B cell (primary cell): ENCODE results near the gene CADM1. TPM values are rescaled to one million over a fixed set of nuclear protein-coding genes. Genes with fewer than 3 reads are reported as not detected.

Experiments used
- ATAC-seq: fragments of 200-7000 bp; cut with Tn5 transposase; one replicate; pipeline ENCODE4 v1.10.0; 2021; ENCODE audit warnings: low read depth, mild to moderate bottlenecking, moderate number of reproducible peaks, moderate library complexity
- CTCF ChIA-PET: fragments of 350-600 bp; sonication (Branson Sonifier 250); formaldehyde crosslinking; loops from one replicate; lab custom pipeline; 2021; ENCODE audit warnings: antibody characterized with exemption, inconsistent platforms; lab: Charles Lee
- POLR2A ChIA-PET: fragments of 350-600 bp; sonication (Branson Sonifier 250); formaldehyde crosslinking; loops from one replicate; lab custom pipeline; 2021; ENCODE audit warnings: antibody characterized with exemption; lab: Charles Lee
- DNase-seq: peaks from one replicate; pipeline ENCODE4 v3.0.0; 2013
- H2AFZ ChIP-seq: 2 replicates; pipeline ENCODE4 v1.6.1; 2012; ENCODE audit warnings: mild to moderate bottlenecking, low read depth, low read length; ENCODE audit not compliant: insufficient read depth, poor library complexity, severe bottlenecking
- H3K27ac ChIP-seq, 2 donors: 1 replicate in 1 of 2; 2 replicates in 1 of 2; pipeline ENCODE4 v1.5.1; 2012 to 2013; ENCODE audit warnings: low read length in 2 of 2, mild to moderate bottlenecking in 2 of 2, moderate library complexity in 1 of 2
- H3K27me3 ChIP-seq, 4 experiments: fragments of 200-600 bp in 1 of 4; sonication (generic) in 1 of 4; replicated peaks in 1 of 4; 1 replicate in 2 of 4; 2 replicates in 2 of 4; pipeline versions ENCODE4 v1.6.1 to v1.7.0; 2013 to 2016; ENCODE audit warnings: low read length in 3 of 4, mild to moderate bottlenecking in 2 of 4, mixed read lengths in 1 of 4, moderate library complexity in 1 of 4; ENCODE audit not compliant: insufficient read depth in 4 of 4, control insufficient read depth in 3 of 4; ENCODE audit errors: control extremely low read depth in 1 of 4
- H3K36me3 ChIP-seq, 2 experiments: replicated peaks in 1 of 2; 1 replicate in 1 of 2; 2 replicates in 1 of 2; pipeline versions ENCODE4 v1.6.1 to v1.7.1; 2013; ENCODE audit warnings: low read length in 1 of 2; ENCODE audit not compliant: insufficient read depth in 2 of 2, control insufficient read depth in 1 of 2; ENCODE audit errors: control extremely low read depth in 1 of 2, extremely low read depth in 1 of 2
- H3K4me1 ChIP-seq, 2 donors: fragments of 200-600 bp in 1 of 2; sonication (generic) in 1 of 2; 1 replicate in 1 of 2; 2 replicates in 1 of 2; pipeline versions ENCODE4 v1.5.1 to v1.6.1; 2013 to 2017; ENCODE audit warnings: low read length in 2 of 2; ENCODE audit not compliant: control insufficient read depth in 2 of 2, insufficient read depth in 2 of 2
- H3K4me2 ChIP-seq: replicated peaks from 2 replicates; pipeline ENCODE3; 2012; ENCODE audit warnings: mild to moderate bottlenecking, low read depth, low read length; ENCODE audit not compliant: poor library complexity, severe bottlenecking
- H3K4me3 ChIP-seq, 5 experiments: fragments of 200-600 bp in 1 of 5; sonication (generic) in 1 of 5; 1 replicate in 3 of 5; 2 replicates in 2 of 5; pipeline versions ENCODE4 v1.5.1 to v1.7.0; 2011 to 2016; ENCODE audit warnings: low read length in 4 of 5, mild to moderate bottlenecking in 4 of 5, low read depth in 2 of 5, control low read depth in 1 of 5, moderate library complexity in 1 of 5; ENCODE audit not compliant: insufficient read depth in 1 of 5; ENCODE audit errors: control extremely low read depth in 1 of 5, extremely low read depth in 1 of 5
- H3K79me2 ChIP-seq: fragments of 200-600 bp; sonication (generic); one replicate; pipeline ENCODE4 v1.6.0; 2016; ENCODE audit warnings: low read length; ENCODE audit not compliant: control insufficient read depth, insufficient read depth
- H3K9ac ChIP-seq: fragments of 200-600 bp; sonication (generic); 2 replicates; pipeline ENCODE4 v1.6.1; 2017; ENCODE audit warnings: mild to moderate bottlenecking, low read length, moderate library complexity
- H3K9me3 ChIP-seq, 3 donors: one replicate each; pipeline versions ENCODE4 v1.6.1 to v1.7.1; 2013; ENCODE audit warnings: low read length in 2 of 3; ENCODE audit not compliant: control insufficient read depth in 2 of 3, insufficient read depth in 1 of 3; ENCODE audit errors: control extremely low read depth in 1 of 3
- H4K20me1 ChIP-seq: 2 replicates; pipeline ENCODE4 v1.6.0; 2012; ENCODE audit warnings: mild to moderate bottlenecking, low read length; ENCODE audit not compliant: insufficient read depth, control insufficient read depth, poor library complexity, severe bottlenecking
- H3K27ac Mint-ChIP-seq: one replicate; pipeline ENCODE4 v1.8.0; 2021; ENCODE audit warnings: mixed read lengths
- H3K27me3 Mint-ChIP-seq: one replicate; pipeline ENCODE4 v1.8.0; 2021; ENCODE audit warnings: mixed read lengths
- H3K4me1 Mint-ChIP-seq: one replicate; pipeline ENCODE4 v1.8.0; 2021; ENCODE audit warnings: mixed read lengths
- H3K4me3 Mint-ChIP-seq: one replicate; pipeline ENCODE4 v1.8.0; 2021; ENCODE audit warnings: mixed read lengths
- H3K9me3 Mint-ChIP-seq: one replicate; pipeline ENCODE4 v1.8.0; 2022; ENCODE audit warnings: mixed read lengths; ENCODE audit not compliant: insufficient read depth
- CTCF ChIP-seq: fragments of 200-600 bp; IDR thresholded peaks from one replicate; pipeline ENCODE4 v1.8.0; 2022; ENCODE audit warnings: antibody characterized with exemption, mild to moderate bottlenecking
- EZH2 ChIP-seq: IDR thresholded peaks from 2 replicates; pipeline ENCODE4 v1.6.1; 2012; ENCODE audit warnings: borderline replicate concordance, low read depth, mild to moderate bottlenecking, moderate library complexity, low read length; ENCODE audit not compliant: insufficient read depth, poor library complexity, severe bottlenecking
- WGBS: methylation state at CpG from one replicate; pipeline ENCODE4 v1.1.5; 2013; ENCODE audit warnings: missing lambda C conversion rate; ENCODE audit not compliant: insufficient coverage; 5-methylcytosine and 5-hydroxymethylcytosine counted together
- intact Hi-C: fragments of 100-400 bp; cut with micrococcal nuclease; formaldehyde crosslinking; loops from one replicate; pipeline ENCODE4 v1.10.0; 2022
- polyA plus RNA-seq: library from polyadenylated mRNA; depleted of rRNA; stranded (reverse); fragments of >200 nt; gene quantifications from 2 replicates; pipeline ENCODE4 v1.2.3, GENCODE V29; 2012
- total RNA-seq, 2 donors: library from RNA; stranded (reverse); fragments of 120-200 nt in 1 of 2; gene quantifications; 1 replicate in 1 of 2; 2 replicates in 1 of 2; pipeline versions ENCODE4 v1.2.3 to v1.2.4, GENCODE V29; 2013 to 2022

CADM1 gene
- total and polyA plus RNA-seq, 2 donors (not counting 1 experiment from before 2014, with no cell fraction given) = 0.43 to 0.49 TPM

GRCh38 chr11:115237578-115237977 is 266.6 kb downstream of the CADM1 start:
- Mint-ChIP-seq H3K9me3 (no peaks in the 10 kb centered on the region), H3K27me3 (no peaks in the 10 kb centered on the region), H3K27ac (no peak overlapping the region), H3K4me3 (no peak overlapping the region), H3K4me1 (no peaks in the 10 kb centered on the region)
- no peaks in the 10 kb centered on the region for H3K36me3 ChIP-seq
- 100% methylated on average over 1 of the region's 3 CpGs for WGBS
- no peak overlapping the region for H3K27ac ChIP-seq
- intact Hi-C loops = no loop called here
- DNase-seq = no peak
- H4K20me1 ChIP-seq = no peaks in the 10 kb centered on the region
- no peak overlapping the region for H2AFZ ChIP-seq
- no peak for ATAC-seq
- H3K9me3 ChIP-seq = no peaks in the 10 kb centered on the region
- H3K27me3 ChIP-seq = no peaks in the 10 kb centered on the region
- H3K9ac ChIP-seq = no peak overlapping the region
- H3K4me2 ChIP-seq = no peak overlapping the region
- no peaks in the 10 kb centered on the region for H3K79me2 ChIP-seq
- ChIA-PET CTCF (no interaction called here), POLR2A (no interaction called here)
- H3K4me1 ChIP-seq = no peaks in the 10 kb centered on the region
- TF ChIP-seq CTCF (no peak), EZH2 (no peak)
- no peak overlapping the region for H3K4me3 ChIP-seq

GRCh38 chr11:115234794-115235193 is 269.4 kb downstream of the CADM1 start:
- Mint-ChIP-seq H3K9me3 (no peaks in the 10 kb centered on the region), H3K27me3 (peaks cover 3% of the 10 kb centered on the region), H3K4me3 (no peak overlapping the region), H3K27ac (no peak overlapping the region), H3K4me1 (no peaks in the 10 kb centered on the region)
- ChIA-PET POLR2A (no interaction called here), CTCF (interaction anchor here (0.7 kb wide), 1 partner anchor 11 kb away, joined by 3 read pairs; no protein-coding TSS in a partner anchor)
- no peaks in the 10 kb centered on the region for H3K27me3 ChIP-seq
- no peaks in the 10 kb centered on the region for H3K9me3 ChIP-seq
- intact Hi-C loops = no loop called here
- H3K9ac ChIP-seq = no peak overlapping the region
- 100% methylated on average over 2 of the region's 4 CpGs for WGBS
- no peaks in the 10 kb centered on the region for H4K20me1 ChIP-seq
- no peak overlapping the region for H3K4me3 ChIP-seq
- ATAC-seq (no peak), DNase-seq (no peak)
- no peak overlapping the region for H2AFZ ChIP-seq
- no peak overlapping the region for H3K4me2 ChIP-seq
- no peaks in the 10 kb centered on the region for H3K36me3 ChIP-seq
- no peak for TF ChIP-seq CTCF
- TF ChIP-seq EZH2 = no peak
- H3K79me2 ChIP-seq = no peaks in the 10 kb centered on the region
- no peaks in the 10 kb centered on the region for H3K4me1 ChIP-seq
- no peak overlapping the region for H3K27ac ChIP-seq
